Kidney epithelial cell (primary cell): ENCODE data around the gene CDK17. TPM values are rescaled to one million over a fixed set of nuclear protein-coding genes. Genes with fewer than 3 reads are reported as not detected.
A peak's percentile ranks its signal among the peaks of the same experiment; 100 is the strongest.
"Not testable (repeated sequence)": the region's sequence is repeated elsewhere in the genome, so short reads cannot be mapped to it uniquely, and the experiment has no call there.

Experiments used
- DNase-seq: peaks from one replicate; pipeline ENCODE4 v3.0.0-alpha.2; 2010; ENCODE audit warnings: low read depth
- H3K27me3 ChIP-seq: 2 replicates; pipeline ENCODE4 v1.6.0; 2011; ENCODE audit warnings: low read length; ENCODE audit not compliant: control insufficient read depth, insufficient read depth
- H3K36me3 ChIP-seq: 2 replicates; pipeline ENCODE4 v1.5.1; 2011; ENCODE audit warnings: low read length; ENCODE audit not compliant: control insufficient read depth, insufficient read depth
- H3K4me3 ChIP-seq: 2 replicates; pipeline ENCODE4 v1.5.1; 2011; ENCODE audit warnings: low read depth, mild to moderate bottlenecking, control low read depth, low read length
- total RNA-seq: library from RNA; depleted of rRNA; stranded (reverse); fragments of >200 nt; gene quantifications from 2 replicates; pipeline ENCODE4 v1.2.3, GENCODE V29; 2015
- TF ChIP-seq, protein P1 (sequence below): IDR thresholded peaks from 2 replicates; pipeline ENCODE4 v1.5.1; 2011; ENCODE audit warnings: mild to moderate bottlenecking, moderate library complexity, low read length, control low read depth, inconsistent platforms; ENCODE audit not compliant: insufficient read depth, poor library complexity, severe bottlenecking

The CDK17 gene
- total RNA-seq, 1 donor from 2014 or later: 46.4 TPM

DNA sequence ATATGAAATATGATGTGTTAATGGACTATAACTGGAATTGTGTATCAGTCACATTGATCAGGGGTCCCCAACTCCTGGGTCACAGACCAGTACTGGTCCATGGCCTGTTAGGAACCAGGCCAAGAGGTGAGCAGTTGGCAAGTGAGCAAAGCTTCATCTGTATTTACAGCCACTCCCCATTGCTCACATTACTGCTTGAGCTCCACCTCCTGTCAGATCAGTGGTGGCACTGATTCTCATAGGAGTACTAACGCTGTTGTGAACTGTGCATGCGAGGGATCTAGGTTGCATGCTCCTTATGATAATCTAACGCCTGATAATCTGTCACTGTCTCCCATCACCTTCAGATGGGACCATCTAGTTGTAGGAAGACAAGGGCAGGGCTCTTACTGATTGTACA lies 72.3 kb downstream of the CDK17 start:
- Histone ChIP-seq H3K36me3 (no peaks in the 10 kb centered on the region), H3K27me3 (no peaks in the 10 kb centered on the region), H3K4me3 (no peak overlapping the region)
- DNase-seq: no peak
- TF ChIP-seq, protein P1, sequence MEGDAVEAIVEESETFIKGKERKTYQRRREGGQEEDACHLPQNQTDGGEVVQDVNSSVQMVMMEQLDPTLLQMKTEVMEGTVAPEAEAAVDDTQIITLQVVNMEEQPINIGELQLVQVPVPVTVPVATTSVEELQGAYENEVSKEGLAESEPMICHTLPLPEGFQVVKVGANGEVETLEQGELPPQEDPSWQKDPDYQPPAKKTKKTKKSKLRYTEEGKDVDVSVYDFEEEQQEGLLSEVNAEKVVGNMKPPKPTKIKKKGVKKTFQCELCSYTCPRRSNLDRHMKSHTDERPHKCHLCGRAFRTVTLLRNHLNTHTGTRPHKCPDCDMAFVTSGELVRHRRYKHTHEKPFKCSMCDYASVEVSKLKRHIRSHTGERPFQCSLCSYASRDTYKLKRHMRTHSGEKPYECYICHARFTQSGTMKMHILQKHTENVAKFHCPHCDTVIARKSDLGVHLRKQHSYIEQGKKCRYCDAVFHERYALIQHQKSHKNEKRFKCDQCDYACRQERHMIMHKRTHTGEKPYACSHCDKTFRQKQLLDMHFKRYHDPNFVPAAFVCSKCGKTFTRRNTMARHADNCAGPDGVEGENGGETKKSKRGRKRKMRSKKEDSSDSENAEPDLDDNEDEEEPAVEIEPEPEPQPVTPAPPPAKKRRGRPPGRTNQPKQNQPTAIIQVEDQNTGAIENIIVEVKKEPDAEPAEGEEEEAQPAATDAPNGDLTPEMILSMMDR: no peak

DNA sequence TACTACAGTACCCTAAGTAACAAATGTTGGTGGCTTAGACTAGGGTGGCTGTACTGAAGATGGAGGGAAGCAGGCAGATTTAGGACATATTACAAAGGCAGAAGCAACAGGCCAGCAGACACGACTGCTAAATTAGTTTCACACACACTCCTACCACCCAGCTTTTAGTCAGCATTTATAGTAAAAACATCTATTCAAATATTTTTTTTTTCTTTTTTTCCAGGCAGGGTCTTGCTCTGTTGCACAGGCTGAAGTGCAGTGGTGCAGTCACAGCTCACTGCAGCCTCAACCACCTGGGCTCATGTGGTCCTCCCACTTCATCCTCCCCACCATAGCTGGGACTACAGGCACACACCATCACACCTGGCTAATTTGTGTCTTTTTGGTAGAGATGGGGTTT lies 72.9 kb downstream of the CDK17 start:
- H3K36me3 ChIP-seq: no peaks in the 10 kb centered on the region
- H3K4me3 ChIP-seq: no peak overlapping the region
- no peaks in the 10 kb centered on the region for H3K27me3 ChIP-seq
- no peak for DNase-seq
- TF ChIP-seq, protein P1: no peak

DNA sequence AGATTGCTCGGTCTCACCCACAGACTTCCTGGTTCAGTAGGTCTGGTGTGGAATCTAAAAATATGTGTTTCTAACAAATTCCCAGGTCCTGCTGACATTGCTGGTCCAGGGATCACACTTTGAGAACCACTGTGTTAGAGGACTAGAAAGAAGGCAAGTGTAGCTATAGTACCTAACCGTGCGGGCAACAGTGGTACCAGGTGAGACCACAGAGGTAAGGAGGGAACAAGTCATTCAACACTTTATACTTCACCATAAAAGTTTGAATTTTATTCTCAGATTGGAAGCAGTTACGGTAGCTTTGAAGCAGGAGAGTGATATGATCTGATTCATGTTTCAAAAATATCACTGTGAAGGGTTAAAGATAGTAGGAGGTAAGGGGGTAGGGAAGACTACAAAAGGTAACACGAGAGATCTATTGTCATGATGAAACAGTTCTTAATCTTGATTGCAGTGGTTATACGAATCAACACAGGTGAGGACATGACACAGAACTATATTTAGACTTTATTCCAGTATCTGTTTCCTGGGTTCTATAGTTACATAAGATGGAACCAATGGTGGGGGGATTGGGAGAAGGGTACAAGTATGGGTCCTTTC lies 73.5 kb downstream of the CDK17 start:
- Histone ChIP-seq H3K4me3 (no peak overlapping the region), H3K36me3 (no peaks in the 10 kb centered on the region), H3K27me3 (no peaks in the 10 kb centered on the region)
- no peak for DNase-seq
- TF ChIP-seq, protein P1: no peak

DNA sequence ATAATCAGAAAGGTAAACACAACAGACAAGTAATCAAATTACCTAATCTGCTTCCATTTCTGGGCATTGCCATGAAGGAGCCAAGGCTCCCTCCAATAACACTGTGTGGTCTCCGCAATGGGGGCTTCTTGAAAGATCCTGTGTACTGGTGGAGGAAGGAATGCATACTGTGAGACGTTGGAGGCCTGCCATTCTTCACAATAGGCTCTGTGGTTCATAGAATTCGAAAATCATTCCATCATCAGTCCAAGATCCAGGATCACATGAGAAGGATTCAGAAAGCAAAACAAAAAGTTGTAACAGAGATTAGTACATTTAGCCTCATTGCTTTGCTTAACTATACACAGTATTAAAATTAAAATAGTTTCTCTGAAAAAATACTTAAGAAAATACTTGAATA lies 76.3 kb downstream of the CDK17 start:
- H3K27me3 ChIP-seq: no peaks in the 10 kb centered on the region
- TF ChIP-seq, protein P1: no peak
- no peak for DNase-seq
- no peak overlapping the region for H3K4me3 ChIP-seq
- no peaks in the 10 kb centered on the region for H3K36me3 ChIP-seq

DNA sequence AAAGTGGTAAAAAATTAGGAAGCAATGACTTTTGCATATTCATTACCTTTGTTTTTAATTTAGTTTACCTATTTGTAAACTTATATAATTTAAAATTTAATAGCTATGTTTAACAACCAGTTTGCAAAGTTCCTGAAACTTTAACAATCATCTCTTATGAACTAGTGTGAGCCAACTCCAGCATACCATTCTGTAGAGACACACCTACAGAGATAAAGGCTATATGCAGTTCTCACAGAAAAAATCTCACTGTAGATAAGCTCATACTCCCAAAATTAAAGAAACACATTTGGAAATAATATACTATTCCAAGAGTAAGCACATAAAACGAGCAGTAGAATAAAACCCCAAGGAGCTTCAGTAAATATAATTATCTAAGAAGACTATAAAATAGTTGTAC lies 77.5 kb downstream of the CDK17 start:
- no peak overlapping the region for H3K4me3 ChIP-seq
- no peaks in the 10 kb centered on the region for H3K27me3 ChIP-seq
- TF ChIP-seq, protein P1: no peak
- DNase-seq: no peak
- no peaks in the 10 kb centered on the region for H3K36me3 ChIP-seq

DNA sequence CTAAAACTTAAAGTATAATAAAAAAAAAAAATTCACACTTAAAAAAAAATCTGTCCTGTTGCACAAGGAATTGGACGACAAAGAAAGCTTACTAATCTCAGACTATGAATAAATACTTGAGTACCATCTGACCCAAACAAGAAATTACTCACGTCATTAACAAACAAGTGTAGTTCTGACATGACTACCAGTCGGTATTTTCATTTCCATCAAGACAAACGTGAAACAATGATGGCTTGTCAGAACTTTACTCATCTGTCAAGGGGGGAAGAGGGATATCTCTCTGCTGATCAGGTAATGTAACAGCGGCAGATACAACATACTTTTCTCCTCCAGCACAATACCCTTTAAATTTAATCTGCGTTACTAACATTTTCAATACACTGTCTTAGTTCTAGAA lies 78.3 kb downstream of the CDK17 start:
- no peaks in the 10 kb centered on the region for H3K27me3 ChIP-seq
- no peak overlapping the region for H3K4me3 ChIP-seq
- no peaks in the 10 kb centered on the region for H3K36me3 ChIP-seq
- TF ChIP-seq, protein P1: no peak
- DNase-seq: no peak

DNA sequence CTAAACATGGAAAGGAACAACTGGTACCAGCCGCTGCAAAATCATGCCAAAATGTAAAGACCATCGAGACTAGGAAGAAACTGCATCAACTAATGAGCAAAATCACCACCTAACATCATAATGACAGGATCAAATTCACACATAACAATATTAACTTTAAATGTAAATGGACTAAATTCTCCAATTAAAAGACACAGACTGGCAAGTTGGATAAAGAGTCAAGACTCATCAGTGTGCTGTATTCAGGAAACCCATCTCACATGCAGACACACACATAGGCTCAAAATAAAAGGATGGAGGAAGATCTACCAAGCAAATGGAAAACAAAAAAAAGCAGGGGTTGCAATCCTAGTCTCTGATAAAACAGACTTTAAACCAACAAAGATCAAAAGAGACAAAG lies 82.4 kb downstream of the CDK17 start:
- H3K36me3 ChIP-seq, DNase-seq, H3K27me3 ChIP-seq, H3K4me3 ChIP-seq: not testable (repeated sequence)

DNA sequence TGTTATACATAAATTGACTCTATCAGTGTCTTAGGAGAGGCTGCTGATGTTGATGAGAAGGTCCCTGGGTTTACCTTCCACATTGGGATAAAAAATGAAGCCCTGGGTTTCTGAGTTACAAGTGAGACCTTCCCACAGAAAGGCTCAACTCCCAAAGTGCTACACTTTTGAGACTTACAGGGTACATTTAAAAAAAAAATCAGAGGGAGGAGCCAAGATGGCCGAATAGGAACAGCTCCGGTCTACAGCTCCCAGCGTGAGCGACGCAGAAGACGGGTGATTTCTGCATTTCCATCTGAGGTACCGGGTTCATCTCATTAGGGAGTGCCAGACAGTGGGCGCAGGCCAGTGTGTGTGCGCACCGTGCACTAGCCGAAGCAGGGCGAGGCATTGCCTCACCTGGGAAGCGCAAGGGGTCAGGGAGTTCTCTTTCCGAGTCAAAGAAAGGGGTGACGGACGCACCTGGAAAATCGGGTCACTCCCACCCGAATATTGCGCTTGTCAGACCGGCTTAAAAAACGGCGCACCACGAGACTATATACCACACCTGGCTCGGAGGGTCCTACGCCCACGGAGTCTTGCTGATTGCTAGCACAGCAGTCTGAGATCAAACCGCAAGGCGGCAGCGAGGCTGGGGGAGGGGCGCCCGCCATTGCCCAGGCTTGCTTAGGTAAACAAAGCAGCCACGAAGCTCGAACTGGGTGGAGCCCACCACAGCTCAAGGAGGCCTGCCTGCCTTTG lies 84.3 kb downstream of the CDK17 start:
- peak overlapping the region; percentile 39 for H3K4me3 ChIP-seq
- not testable (repeated sequence) for H3K27me3 ChIP-seq, H3K36me3 ChIP-seq, DNase-seq
